ENCODE data around the gene SLC8A1. TPM values are rescaled to one million over a fixed set of nuclear protein-coding genes. Genes with fewer than 3 reads are reported as not detected.

Gene SLC8A1
- total RNA-seq, 1 experiment from 2014 or later, result 5.4 TPM

GRCh38 chr2:40169856-40170255 is 282.0 kb downstream of the SLC8A1 start:
- DNase-seq (ENCODE audit: extremely low read depth, low read depth), result no peak

DNA sequence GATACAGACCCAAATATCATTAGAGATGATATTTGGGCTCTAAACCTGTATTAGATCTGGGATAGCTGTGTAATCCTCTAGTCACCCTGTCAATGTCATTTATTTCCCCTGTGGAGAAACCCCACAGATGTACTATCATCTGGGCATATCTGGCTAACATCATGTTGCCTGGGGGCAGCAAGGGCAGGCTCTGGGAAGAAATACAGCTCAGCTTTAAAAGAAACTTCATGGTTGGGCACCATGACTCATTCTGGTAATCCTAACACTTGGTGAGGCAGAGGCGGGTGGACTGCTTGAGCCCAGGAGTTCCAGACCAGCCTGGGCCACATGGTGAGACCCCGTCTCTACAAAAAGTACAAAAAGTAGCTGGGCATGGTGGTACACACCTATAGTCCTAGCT is 282.5 kb downstream of the SLC8A1 start:
- DNase-seq (ENCODE audit: extremely low read depth, low read depth), result no peak

GRCh38 chr2:40168546-40168945 is 283.3 kb downstream of the SLC8A1 start:
- no peak for DNase-seq (ENCODE audit: extremely low read depth, low read depth)

- DNase-seq (ENCODE audit: extremely low read depth, low read depth), result no peak
Measured at GRCh38 chr2:40168032-40168431, 283.9 kb downstream of the SLC8A1 start.

- no peak for DNase-seq (ENCODE audit: extremely low read depth, low read depth)
Measured at GRCh38 chr2:40166006-40166405, 285.9 kb downstream of the SLC8A1 start.

DNA sequence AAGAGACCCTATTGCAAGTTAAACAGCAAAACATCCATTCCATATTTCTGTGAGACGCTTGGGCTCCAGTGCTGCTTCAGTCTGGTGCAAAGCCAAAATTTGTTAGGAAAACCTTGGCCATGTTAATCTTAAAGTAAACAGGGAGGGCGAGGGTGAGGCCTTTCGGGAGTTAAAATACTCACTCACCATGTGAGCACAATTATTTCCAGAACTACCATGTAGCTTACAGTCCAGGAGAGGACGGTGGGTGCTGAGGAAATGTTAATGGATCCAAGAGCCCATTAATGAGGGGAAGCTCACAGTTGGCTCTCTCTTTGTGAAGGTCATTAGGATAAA is 286.4 kb downstream of the SLC8A1 start:
- no peak for DNase-seq (ENCODE audit: extremely low read depth, low read depth)

DNA sequence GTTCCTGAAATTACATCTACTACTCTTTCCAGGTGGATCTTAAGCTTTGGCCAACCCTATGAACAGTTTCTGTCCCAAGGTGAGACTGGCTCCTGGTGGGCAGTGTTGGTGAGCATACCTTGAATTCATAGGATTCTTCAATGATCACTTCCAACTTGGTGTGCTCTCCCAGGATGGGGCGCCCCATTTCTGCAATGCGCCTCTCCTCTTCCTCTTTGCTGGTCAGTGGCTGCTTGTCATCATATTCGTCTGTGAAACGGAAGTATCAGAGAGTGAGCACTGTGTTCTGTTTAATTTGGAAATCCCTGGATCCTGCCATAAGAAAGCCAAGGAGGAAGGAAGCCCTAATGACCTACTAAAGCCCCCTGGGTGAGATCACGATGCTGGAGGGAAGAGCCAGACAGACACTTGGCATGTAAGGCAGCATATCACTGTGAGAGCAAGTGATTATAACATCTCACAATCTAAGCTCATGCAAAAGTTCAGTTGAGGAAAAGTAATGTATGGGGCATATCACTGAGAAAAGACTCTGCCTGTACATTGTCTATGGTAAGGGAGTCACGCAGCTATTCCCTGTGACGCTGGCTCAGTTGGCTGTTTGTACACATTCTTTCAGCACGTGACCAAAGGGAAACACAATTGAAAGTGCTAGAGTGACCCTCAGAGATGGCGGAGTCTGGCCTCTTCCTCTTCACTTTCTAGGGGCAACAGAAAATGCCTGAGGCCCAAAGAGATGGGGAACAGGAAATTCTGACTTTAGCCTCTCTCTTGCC is 287.0 kb downstream of the SLC8A1 start:
- no peak for DNase-seq (ENCODE audit: extremely low read depth, low read depth)

GRCh38 chr2:40161986-40162385 is 289.9 kb downstream of the SLC8A1 start:
- no peak for DNase-seq (ENCODE audit: extremely low read depth, low read depth)

DNA sequence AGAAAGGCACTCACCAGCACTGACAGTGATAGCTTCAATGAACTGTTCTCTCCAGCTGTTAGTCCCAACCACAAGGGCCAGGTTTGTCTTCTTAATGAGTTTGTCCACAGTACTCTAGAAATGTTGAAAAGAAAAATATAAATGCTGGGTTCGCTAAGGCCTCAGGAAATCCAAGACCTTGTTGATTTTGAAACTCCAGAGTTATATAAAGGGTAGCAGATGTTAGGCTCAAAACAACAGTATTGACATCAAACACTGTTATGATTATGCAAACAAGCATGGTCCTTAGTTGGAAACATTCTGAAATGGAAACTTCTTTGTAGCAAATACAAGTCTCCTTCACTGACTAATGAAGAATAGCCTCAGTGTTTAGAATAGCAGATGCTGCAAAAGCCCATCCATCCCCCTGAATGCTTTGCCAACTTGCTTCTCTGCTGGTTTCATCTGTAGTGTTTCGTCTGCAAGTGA is 291.1 kb downstream of the SLC8A1 start:
- no peak for DNase-seq (ENCODE audit: extremely low read depth, low read depth)

DNA sequence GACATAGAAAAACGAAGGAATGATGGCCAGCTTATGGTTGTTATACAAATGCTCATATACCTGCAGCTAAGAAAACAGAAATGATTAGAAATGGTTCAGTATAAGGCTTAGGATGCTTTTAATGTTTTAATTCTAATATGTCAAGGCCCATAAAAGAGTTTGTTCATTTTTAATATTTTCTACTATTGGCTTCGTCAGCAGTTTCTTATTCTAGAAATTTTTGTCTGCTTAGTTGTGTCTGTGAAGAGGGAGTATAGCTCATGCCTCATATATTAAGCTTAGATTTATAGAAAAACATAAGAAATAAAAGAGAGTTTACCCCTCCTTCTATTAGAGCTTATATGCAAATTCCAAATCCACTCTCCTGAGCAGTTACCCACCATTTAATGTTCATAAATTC is 292.6 kb downstream of the SLC8A1 start:
- DNase-seq (ENCODE audit: extremely low read depth, low read depth), result no peak

DNA sequence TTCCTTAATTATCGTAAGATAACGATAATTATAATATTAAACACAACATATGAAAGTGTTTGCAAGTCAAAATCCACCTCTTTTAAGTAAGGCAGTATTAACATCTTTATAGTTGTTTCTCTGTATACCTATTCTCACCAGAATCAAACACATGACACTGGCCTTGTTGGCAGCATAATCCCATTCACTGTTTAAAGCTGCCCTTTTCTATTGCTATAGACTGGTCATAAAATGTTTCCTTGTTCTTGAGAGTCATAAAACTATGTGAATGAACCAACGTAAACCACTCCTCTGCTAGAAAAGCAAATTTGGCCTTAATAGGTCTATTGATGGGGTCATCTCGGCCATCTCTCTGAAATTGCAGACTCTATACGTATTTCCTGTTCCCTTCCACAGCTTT is 293.1 kb downstream of the SLC8A1 start:
- DNase-seq (ENCODE audit: extremely low read depth, low read depth), result no peak

DNA sequence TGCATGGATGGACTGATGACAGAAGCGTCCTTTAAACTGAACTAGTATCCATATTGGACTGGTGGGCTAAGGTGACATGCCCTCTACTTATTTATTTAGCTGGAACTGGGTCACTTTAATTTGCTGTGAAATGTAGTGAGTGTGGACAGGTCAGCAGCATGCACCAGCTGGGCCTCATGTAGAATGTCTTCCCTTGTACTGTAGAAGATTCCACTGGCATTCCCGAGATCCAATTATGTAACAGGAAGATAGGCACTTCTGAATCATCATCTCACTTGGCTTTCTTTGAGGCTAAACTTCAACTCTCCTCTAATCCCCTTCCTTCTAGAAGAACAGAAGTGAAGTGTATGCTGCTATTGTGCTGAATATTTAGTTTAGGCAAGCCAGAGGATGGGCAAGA is 296.2 kb downstream of the SLC8A1 start:
- no peak for DNase-seq (ENCODE audit: extremely low read depth, low read depth)

GRCh38 chr2:40150266-40150665 is 301.6 kb downstream of the SLC8A1 start:
- no peak for DNase-seq (ENCODE audit: extremely low read depth, low read depth)

- no peak for DNase-seq (ENCODE audit: extremely low read depth, low read depth)
Measured at GRCh38 chr2:40148334-40148733, 303.6 kb downstream of the SLC8A1 start.

DNA sequence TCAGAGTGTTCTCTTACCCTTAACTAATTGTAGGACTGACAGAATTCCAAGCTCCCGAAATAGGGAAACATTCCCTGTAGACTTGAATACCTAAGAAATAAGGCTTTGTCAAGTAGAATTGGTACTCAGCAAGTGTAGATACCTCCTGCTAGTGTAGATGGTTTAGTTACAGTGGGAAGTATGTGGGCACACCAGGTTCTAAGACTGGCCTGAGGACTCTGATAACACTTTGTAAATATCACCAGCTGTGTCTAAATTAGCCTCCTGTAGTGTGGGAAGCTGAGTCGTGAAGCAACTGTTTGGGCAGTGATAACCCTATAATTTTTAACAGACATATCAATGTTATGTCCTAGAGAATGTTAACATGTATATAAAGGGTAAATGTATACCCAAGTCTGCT is 304.5 kb downstream of the SLC8A1 start:
- no peak for DNase-seq (ENCODE audit: extremely low read depth, low read depth)

DNA sequence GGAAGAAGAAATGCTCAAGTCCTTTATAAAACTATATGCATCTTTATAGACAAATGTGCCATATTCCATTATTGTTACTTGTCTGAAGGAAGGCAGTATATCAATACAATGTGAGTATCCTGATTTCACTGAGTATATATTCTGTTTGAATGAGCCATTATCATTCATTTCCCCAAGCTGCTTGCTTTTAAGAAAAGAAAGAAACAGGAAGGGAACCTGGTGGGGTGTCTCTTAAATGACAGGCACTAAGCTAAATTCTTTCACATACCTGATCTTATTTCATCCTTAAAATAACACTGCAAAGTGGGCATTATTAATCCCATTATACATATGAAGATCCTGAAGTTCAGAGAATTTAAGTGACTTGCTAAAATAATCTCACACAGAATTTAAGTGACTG is 307.9 kb downstream of the SLC8A1 start:
- no peak for DNase-seq (ENCODE audit: extremely low read depth, low read depth)

DNA sequence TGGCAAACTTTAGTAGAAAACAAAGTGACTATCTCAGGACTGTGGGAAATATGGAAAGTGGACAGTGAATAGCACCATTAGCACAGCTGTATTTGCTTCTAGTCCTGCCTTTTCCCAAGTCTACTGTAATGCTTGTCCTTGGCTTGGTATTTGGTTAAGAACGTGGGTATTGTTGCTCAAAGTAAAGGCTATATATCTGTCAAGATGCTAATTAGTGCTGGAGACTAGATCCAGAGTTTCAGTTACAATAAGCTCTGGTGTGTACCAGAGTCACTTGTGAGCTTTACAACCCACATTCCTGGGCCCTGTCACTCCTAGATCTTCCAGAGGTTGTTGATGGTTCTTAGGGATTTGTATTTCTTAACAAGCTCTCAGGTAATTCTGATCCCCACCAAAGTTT is 313.6 kb downstream of the SLC8A1 start:
- no peak for DNase-seq (ENCODE audit: extremely low read depth, low read depth)

- no peak for DNase-seq (ENCODE audit: extremely low read depth, low read depth)
Measured at GRCh38 chr2:40131081-40131704, 320.7 kb downstream of the SLC8A1 start.

GRCh38 chr2:40130251-40130994 is 321.5 kb downstream of the SLC8A1 start:
- no peak for DNase-seq (ENCODE audit: extremely low read depth, low read depth)

DNA sequence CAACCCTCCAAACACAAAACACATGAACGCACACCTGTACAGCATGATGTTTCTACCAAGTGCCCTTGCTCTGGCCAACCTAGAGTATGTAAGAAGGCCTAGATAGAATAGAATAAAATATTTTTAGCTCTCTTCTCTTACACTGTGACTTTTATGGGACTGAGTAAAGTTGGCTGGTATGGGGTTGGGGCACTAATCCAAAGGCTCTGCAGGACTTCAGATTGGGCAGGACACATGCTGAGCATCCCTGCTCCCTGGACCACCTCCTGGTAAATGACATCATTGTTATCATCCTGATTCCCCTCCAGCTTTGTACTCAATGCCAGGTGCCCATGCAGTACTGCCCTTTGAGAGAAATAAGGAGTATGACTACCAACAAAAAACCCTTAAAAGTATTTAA is 322.2 kb downstream of the SLC8A1 start:
- DNase-seq (ENCODE audit: extremely low read depth, low read depth), result no peak

- DNase-seq (ENCODE audit: extremely low read depth, low read depth), result no peak
Measured at GRCh38 chr2:40128796-40129195, 323.1 kb downstream of the SLC8A1 start.

Data from NCI-H460 (cell line).